ENCODE measurements around the gene OR6X1.

- TF ChIP-seq, protein P1, sequence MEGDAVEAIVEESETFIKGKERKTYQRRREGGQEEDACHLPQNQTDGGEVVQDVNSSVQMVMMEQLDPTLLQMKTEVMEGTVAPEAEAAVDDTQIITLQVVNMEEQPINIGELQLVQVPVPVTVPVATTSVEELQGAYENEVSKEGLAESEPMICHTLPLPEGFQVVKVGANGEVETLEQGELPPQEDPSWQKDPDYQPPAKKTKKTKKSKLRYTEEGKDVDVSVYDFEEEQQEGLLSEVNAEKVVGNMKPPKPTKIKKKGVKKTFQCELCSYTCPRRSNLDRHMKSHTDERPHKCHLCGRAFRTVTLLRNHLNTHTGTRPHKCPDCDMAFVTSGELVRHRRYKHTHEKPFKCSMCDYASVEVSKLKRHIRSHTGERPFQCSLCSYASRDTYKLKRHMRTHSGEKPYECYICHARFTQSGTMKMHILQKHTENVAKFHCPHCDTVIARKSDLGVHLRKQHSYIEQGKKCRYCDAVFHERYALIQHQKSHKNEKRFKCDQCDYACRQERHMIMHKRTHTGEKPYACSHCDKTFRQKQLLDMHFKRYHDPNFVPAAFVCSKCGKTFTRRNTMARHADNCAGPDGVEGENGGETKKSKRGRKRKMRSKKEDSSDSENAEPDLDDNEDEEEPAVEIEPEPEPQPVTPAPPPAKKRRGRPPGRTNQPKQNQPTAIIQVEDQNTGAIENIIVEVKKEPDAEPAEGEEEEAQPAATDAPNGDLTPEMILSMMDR (IDR thresholded peaks at IDR 0.05), result no peak
- TF ChIP-seq POLR2AphosphoS5 (IDR thresholded peaks at IDR 0.05; ENCODE audit: low read depth, low read length), result no peak
Measured at GRCh38 chr11:123770712-123771111, 16.4 kb upstream of the OR6X1 start.

Data from Panc1 (cell line).